AG09319 (cell line): ENCODE results near the gene ATP5PB.

Experiments used
- DNase-seq: peaks from one replicate; pipeline ENCODE4 v3.0.0-alpha.2; 2010; ENCODE audit warnings: low read depth; ENCODE audit errors: extremely low read depth
- TF ChIP-seq, protein P1 (sequence below): IDR thresholded peaks from 2 replicates; pipeline ENCODE4 v1.5.1; 2011; ENCODE audit warnings: low read depth, mild to moderate bottlenecking, inconsistent platforms, low read length, moderate library complexity

ATP5PB gene

DNA sequence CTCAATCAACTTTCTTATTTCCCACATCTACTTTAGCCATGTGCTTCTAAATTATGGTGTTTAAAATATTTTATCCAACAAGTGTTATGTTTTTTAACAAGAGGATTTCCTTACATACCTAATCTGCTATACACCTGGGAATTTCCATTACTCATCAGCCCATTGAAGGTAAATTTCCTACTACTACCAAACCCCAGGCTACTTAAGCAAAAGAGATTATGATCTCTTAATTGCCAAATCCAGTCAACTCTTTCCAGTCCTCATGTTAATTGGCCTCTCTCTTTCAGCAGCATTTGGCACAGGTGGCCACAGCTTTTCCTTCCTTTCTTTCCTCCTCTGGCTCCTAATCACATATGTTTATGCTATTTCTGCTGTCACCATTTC is 19.4 kb downstream of the ATP5PB start:
- TF ChIP-seq, protein P1, sequence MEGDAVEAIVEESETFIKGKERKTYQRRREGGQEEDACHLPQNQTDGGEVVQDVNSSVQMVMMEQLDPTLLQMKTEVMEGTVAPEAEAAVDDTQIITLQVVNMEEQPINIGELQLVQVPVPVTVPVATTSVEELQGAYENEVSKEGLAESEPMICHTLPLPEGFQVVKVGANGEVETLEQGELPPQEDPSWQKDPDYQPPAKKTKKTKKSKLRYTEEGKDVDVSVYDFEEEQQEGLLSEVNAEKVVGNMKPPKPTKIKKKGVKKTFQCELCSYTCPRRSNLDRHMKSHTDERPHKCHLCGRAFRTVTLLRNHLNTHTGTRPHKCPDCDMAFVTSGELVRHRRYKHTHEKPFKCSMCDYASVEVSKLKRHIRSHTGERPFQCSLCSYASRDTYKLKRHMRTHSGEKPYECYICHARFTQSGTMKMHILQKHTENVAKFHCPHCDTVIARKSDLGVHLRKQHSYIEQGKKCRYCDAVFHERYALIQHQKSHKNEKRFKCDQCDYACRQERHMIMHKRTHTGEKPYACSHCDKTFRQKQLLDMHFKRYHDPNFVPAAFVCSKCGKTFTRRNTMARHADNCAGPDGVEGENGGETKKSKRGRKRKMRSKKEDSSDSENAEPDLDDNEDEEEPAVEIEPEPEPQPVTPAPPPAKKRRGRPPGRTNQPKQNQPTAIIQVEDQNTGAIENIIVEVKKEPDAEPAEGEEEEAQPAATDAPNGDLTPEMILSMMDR: no peak
- no peak for DNase-seq

DNA sequence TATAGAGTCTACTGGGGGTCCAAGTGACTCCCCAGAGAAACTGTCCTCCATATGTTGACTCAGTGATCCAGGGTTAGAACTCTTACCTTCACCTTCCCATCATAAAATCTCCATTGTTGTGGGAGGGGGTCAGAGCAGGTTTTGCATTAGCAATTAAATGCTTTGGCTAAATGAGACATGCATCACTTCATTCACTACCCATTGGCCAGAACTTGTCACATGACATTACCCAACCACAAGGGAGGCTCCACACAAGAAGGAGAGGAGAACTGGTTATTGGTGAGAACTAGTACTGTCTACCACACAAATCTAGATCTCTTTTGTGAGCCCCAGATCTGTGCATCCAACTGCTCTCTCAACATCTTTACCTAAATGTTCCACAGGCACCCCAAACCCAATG is 20.3 kb downstream of the ATP5PB start:
- no peak for DNase-seq
- TF ChIP-seq, protein P1: no peak

DNA sequence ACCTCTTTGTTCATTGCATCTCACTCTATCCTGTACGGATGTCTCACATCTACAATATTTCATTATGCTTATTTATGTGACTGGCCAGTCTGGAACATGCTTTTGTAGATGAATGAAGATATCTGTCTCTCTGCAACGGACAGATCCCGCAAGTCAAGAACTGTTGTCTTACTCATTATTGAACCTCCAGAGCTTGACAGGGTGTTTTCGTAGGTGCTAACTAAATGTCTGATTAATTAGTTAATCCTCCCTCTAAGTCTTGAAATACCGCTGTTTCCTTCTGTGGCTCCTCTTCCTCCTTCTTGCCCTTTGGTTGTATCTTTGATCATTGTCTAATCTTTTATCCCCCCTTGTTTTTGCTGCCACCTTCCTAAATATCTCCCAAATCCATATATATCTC is 21.3 kb downstream of the ATP5PB start:
- TF ChIP-seq, protein P1: no peak
- no peak for DNase-seq

DNA sequence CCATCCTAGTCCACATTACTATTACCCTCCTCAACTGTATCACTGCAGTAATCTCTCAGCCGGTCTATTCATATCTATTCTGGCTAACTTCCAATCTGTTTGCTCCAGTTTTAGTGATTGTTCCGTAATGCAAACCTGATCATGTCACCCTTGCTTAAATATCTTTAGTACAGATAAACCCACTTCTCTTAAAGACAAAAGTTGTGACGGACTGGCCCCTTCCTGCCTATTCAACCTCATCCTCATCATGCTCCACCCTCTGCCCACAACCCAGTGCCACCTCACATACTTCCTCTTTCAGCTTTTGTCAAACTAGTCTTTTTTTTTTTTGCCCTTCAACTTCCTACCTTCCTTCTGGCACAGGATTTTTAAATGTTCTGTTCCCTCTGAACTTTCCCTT is 21.7 kb downstream of the ATP5PB start:
- DNase-seq: no peak
- TF ChIP-seq, protein P1: no peak

DNA sequence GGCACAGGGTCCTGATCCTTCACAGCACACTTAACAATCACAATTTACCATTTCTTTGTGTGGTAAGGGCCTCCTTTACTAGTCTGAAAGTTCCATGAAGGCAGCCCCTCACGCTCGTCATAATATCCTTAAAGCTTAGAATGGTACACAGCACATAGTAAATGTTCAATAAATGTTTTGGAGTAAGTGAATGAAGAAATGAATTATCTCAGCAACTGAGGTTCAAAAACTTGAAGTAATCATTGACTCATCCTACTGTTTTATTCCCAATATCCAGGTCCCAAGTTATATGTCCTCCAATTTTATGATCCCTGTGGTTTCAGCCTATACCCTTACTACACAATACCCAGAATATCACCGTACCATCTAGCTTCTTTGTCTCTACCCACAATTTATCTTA is 22.3 kb downstream of the ATP5PB start:
- DNase-seq: no peak
- TF ChIP-seq, protein P1: no peak

DNA sequence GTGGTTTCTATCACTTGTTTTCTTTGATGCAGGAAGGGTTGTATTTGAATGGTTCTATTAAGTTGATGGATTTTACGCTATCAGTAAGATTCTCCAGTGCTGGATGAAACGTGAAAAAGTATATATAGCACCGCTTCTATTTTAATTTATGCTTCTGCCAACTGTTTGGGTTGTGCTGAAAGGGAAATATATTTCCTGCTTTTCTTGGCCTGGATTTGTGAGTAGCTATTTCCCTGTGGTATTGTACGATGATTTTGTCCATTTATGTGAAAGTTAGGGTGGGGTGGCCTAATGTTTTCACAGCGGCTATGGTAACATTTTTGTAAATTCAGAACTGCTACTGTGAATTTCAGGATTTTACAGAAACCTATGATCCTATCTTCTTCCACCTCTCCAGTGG is 24.8 kb downstream of the ATP5PB start:
- no peak for DNase-seq
- TF ChIP-seq, protein P1: no peak

DNA sequence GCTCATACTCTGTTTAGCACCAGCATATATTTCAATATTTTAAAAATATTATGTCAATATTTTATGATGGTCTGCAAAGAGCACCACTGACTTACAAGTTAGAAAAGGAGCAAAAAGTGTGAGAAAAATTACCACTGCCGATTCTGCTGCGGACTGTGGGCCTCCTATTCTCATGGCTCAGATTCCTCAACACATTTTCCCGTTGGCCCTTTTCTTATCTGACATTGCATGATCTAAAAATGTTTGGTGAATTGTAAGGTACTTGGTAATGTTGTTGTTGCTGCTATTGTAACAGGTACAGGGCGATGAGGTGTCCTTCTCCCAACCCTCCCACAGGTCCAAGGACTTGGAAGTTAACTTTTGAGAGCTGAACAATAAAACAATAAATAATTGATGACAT is 25.3 kb downstream of the ATP5PB start:
- TF ChIP-seq, protein P1: no peak
- DNase-seq: no peak
